ENCODE measurements around the gene NTN4. TPM values are rescaled to one million over a fixed set of nuclear protein-coding genes. Genes with fewer than 3 reads are reported as not detected.

The NTN4 gene
- polyA plus RNA-seq (2011; rRNA removed) (364 and 582 TPM in 2 replicates), polyA minus RNA-seq (2011; rRNA and poly(A)+ RNA removed) (432 and 549 TPM in 2 replicates)

- Histone ChIP-seq H3K4me3 (ENCODE audit: low read depth, low read length) (peak within 1 kb of the TSS; percentile 74), H3K27me3 (ENCODE audit: control insufficient read depth, insufficient read depth, low read length) (peaks cover 1% of the 10 kb centered on the region), H3K36me3 (ENCODE audit: control insufficient read depth, insufficient read depth, low read length) (0 out of 2 replicates have a peak, but pooled peaks cover 2% of the 10 kb centered on the region)
- CTCF ChIA-PET, result no interaction called here
- DNase-seq (ENCODE audit: low read depth), result no peak
- POLR2A ChIA-PET, result no interaction called here
- TF ChIP-seq, protein P1, sequence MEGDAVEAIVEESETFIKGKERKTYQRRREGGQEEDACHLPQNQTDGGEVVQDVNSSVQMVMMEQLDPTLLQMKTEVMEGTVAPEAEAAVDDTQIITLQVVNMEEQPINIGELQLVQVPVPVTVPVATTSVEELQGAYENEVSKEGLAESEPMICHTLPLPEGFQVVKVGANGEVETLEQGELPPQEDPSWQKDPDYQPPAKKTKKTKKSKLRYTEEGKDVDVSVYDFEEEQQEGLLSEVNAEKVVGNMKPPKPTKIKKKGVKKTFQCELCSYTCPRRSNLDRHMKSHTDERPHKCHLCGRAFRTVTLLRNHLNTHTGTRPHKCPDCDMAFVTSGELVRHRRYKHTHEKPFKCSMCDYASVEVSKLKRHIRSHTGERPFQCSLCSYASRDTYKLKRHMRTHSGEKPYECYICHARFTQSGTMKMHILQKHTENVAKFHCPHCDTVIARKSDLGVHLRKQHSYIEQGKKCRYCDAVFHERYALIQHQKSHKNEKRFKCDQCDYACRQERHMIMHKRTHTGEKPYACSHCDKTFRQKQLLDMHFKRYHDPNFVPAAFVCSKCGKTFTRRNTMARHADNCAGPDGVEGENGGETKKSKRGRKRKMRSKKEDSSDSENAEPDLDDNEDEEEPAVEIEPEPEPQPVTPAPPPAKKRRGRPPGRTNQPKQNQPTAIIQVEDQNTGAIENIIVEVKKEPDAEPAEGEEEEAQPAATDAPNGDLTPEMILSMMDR (IDR thresholded peaks at IDR 0.05; ENCODE audit: insufficient read depth, low read depth, low read length), result no peak
Measured at GRCh38 chr12:95790033-95790916, at the start of gene NTN4. TSS of gene NTN4 (minus strand) at chr12:95790764. CDS start at chr12:95790309, 455 bp downstream.

GRCh38 chr12:95838125-95838524, 47.6 kb upstream of the NTN4 start:
- POLR2A ChIA-PET, result no interaction called here
- TF ChIP-seq, protein P1 (IDR thresholded peaks at IDR 0.05; ENCODE audit: insufficient read depth, low read depth, low read length), result no peak
- CTCF ChIA-PET, result interaction anchor here (0.5 to 1.1 kb wide), 3 partner anchors 16 to 79 kb away, joined by 3 read pairs; no protein-coding TSS in a partner anchor
- Histone ChIP-seq H3K4me3 (ENCODE audit: low read depth, low read length) (no peak overlapping the region), H3K36me3 (ENCODE audit: control insufficient read depth, insufficient read depth, low read length) (no peaks in the 10 kb centered on the region), H3K27me3 (ENCODE audit: control insufficient read depth, insufficient read depth, low read length) (no peaks in the 10 kb centered on the region)
- DNase-seq (ENCODE audit: low read depth), result peak; percentile 65

GRCh38 chr12:95837240-95838038, 46.9 kb upstream of the NTN4 start:
- H3K36me3 ChIP-seq (ENCODE audit: control insufficient read depth, insufficient read depth, low read length), result no peaks in the 10 kb centered on the region
- no peak overlapping the region; the same call in 1 of the 2 replicates for H3K4me3 ChIP-seq (ENCODE audit: low read depth, low read length)
- CTCF ChIA-PET, result interaction anchor here (0.5 to 1.1 kb wide), 3 partner anchors 15 to 79 kb away, joined by 3 read pairs; no protein-coding TSS in a partner anchor
- no peak for DNase-seq (ENCODE audit: low read depth)
- POLR2A ChIA-PET, result no interaction called here
- TF ChIP-seq, protein P1 (IDR thresholded peaks at IDR 0.05; ENCODE audit: insufficient read depth, low read depth, low read length), result no peak
- H3K27me3 ChIP-seq (ENCODE audit: control insufficient read depth, insufficient read depth, low read length), result peaks cover 4% of the 10 kb centered on the region; the same call in 1 of the 2 replicates

- no peak for DNase-seq (ENCODE audit: low read depth)
- ChIA-PET CTCF (no interaction called here), POLR2A (interaction anchor here (0.5 kb wide), 1 partner anchor 1701 kb away, joined by 3 read pairs; no protein-coding TSS in a partner anchor)
Measured at GRCh38 chr12:95836630-95837239, 46.2 kb upstream of the NTN4 start.

More at GRCh38 chr12:95836630-95837239, 46.2 kb upstream of the NTN4 start:
- Histone ChIP-seq H3K36me3 (ENCODE audit: control insufficient read depth, insufficient read depth, low read length) (no peaks in the 10 kb centered on the region), H3K4me3 (ENCODE audit: low read depth, low read length) (no peak overlapping the region), H3K27me3 (ENCODE audit: control insufficient read depth, insufficient read depth, low read length) (peaks cover 4% of the 10 kb centered on the region; the same call in 1 of the 2 replicates)
- TF ChIP-seq, protein P1 (IDR thresholded peaks at IDR 0.05; ENCODE audit: insufficient read depth, low read depth, low read length), result no peak
